Omental fat pad (tissue), 4 donors: ENCODE data around the gene GDF3. TPM values are rescaled to one million over a fixed set of nuclear protein-coding genes. Genes with fewer than 3 reads are reported as not detected.
"Not testable (repeated sequence)": the region's sequence is repeated elsewhere in the genome, so short reads cannot be mapped to it uniquely, and the experiment has no call there.

Experiments
- ATAC-seq: fragments of 150-250 bp; one replicate; pipeline ENCODE4 v1.9.1; 2016; ENCODE audit warnings: mild to moderate bottlenecking, moderate library complexity; ENCODE audit not compliant: low FRiP score
- DNase-seq: peaks from one replicate; pipeline ENCODE4 v3.0.0-alpha.2; 2019; ENCODE audit warnings: low spot score
- total RNA-seq, 4 donors: library from RNA; depleted of rRNA; stranded (reverse); fragments of >200 nt; gene quantifications; one replicate each; pipeline ENCODE4 v1.1.0, GENCODE V29; 2016
- TF ChIP-seq, protein P1 (sequence below), 3 donors: fragments of 450-650 bp; IDR thresholded peaks; one replicate each; pipeline ENCODE4 v1.5.1; 2016 to 2017; ENCODE audit warnings: antibody characterized with exemption in 3 of 3, mild to moderate bottlenecking in 3 of 3, moderate library complexity in 2 of 3

The GDF3 gene
- total RNA-seq: not detected

GRCh38 chr12:7695566-7696197 is at the start of gene GDF3:
TSS of gene GDF3 (minus strand) at chr12:7695775. CDS start at chr12:7695728, 47 bp downstream.
- ATAC-seq (no peak), DNase-seq (no peak)
- TF ChIP-seq, protein P1, sequence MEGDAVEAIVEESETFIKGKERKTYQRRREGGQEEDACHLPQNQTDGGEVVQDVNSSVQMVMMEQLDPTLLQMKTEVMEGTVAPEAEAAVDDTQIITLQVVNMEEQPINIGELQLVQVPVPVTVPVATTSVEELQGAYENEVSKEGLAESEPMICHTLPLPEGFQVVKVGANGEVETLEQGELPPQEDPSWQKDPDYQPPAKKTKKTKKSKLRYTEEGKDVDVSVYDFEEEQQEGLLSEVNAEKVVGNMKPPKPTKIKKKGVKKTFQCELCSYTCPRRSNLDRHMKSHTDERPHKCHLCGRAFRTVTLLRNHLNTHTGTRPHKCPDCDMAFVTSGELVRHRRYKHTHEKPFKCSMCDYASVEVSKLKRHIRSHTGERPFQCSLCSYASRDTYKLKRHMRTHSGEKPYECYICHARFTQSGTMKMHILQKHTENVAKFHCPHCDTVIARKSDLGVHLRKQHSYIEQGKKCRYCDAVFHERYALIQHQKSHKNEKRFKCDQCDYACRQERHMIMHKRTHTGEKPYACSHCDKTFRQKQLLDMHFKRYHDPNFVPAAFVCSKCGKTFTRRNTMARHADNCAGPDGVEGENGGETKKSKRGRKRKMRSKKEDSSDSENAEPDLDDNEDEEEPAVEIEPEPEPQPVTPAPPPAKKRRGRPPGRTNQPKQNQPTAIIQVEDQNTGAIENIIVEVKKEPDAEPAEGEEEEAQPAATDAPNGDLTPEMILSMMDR (IDR thresholded peaks at IDR 0.05): no peak

DNA sequence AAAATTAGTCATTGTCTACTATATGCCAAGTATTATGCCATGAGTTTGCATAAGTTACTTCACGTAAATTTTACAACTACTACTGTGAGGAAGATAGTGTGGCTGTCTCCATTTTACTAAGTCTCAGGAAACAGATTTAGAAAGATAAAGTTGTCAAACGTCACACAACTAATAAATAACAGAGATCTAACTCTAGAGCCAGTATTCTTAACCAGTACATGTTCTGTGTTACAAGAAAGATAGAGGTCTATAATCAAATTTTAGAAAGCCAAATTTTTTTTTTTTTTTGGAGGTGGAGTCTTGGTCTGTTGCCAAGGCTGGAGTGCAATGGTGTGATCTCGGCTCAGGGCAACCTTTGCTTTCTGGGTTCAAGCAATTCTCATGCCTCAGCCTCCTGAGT is 37.4 kb upstream of the GDF3 start:
- DNase-seq (no peak), ATAC-seq (no peak)
- TF ChIP-seq, protein P1 (IDR thresholded peaks at IDR 0.05): no peak

GRCh38 chr12:7731486-7731885 is 35.9 kb upstream of the GDF3 start:
- DNase-seq (no peak), ATAC-seq (no peak)
- TF ChIP-seq, protein P1 (IDR thresholded peaks at IDR 0.05): no peak

GRCh38 chr12:7730984-7731383 is 35.4 kb upstream of the GDF3 start:
- not testable (repeated sequence) for ATAC-seq, DNase-seq

- no peak for ATAC-seq
- no peak for DNase-seq
- TF ChIP-seq, protein P1 (IDR thresholded peaks at IDR 0.05): no peak
These were observed 34.2 kb upstream of the GDF3 start for GRCh38 chr12:7729746-7730145.

- ATAC-seq: no peak
- no peak for DNase-seq
- TF ChIP-seq, protein P1 (IDR thresholded peaks at IDR 0.05): no peak
These were observed 28.4 kb upstream of the GDF3 start for GRCh38 chr12:7723926-7724325.

- ATAC-seq: no peak
- TF ChIP-seq, protein P1 (IDR thresholded peaks at IDR 0.05): no peak
These were observed 24.6 kb upstream of the GDF3 start for GRCh38 chr12:7719946-7720730.

More at GRCh38 chr12:7719946-7720730, 24.6 kb upstream of the GDF3 start:
- DNase-seq: no peak
